Activated gamma-delta T cell (primary cell): ENCODE data around the gene CTBP1.

Experiments used
- DNase-seq: peaks from one replicate; lab custom pipeline; 2025; lab: John Stamatoyannopoulos, UW

The CTBP1 gene

DNA sequence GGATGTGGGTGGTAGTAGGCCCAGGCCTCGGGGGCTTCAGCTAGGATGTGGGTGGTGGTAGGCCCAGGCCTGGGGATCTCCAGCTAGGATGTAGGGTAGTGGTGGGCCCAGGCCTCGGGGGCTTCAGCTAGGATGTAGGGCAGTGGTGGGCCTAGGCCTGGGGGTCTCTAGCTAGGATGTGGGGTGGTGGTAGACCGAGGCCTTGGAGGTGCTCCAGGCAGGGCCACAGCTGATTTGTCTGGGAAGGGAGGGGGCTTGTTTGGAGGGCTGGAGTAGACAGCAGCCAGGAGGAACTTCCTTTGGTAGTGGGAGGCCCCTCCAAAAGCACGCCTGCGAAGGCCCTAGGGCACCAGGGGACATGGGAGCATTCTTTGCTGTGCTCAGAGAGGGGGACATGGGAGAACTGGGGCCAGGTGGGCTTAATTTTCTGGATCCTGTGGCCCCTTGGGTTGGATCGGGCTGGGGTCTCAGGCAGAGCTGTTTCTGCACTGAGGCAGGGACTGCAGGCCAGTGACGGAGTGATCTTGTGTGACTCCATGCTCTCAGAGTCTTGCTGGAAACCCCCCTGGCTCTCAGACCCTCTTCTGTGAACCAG lies 73.2 kb downstream of the CTBP1 start:
- DNase-seq: no peak

DNA sequence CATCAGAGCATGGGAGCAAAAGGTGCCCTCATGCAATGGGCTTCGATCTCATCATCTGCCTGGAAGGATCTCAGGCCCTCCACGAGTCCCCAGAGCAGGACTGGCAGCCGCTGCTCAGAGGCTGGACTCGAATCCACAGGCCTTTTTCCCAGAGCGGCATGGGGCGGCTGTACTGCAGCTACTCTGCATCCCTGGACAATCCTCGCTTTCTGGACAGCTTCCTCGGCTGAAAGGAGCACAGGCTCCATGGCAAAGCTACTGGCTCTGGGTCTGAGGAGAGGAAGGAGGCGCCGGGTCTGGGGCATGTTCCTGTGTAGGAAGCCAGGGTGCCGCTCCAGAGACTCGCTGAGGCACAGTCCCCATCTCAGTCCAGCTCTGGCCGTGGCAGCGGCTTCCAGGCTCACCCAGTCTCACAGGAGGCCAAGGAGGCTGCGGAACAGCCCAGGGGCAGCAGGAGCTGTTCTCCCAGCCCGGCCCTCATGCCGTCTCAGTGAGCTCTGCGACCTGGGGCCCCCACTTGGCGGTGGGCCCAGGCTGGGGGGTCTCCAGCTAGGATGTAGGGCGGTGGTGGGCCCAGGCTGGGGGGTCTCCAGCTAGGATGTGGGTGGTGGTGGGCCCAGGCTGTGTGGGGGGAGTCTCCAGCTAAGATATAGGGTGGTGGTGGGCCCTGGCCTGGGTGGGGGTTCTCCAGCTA lies 73.8 kb downstream of the CTBP1 start:
- DNase-seq: no peak

DNA sequence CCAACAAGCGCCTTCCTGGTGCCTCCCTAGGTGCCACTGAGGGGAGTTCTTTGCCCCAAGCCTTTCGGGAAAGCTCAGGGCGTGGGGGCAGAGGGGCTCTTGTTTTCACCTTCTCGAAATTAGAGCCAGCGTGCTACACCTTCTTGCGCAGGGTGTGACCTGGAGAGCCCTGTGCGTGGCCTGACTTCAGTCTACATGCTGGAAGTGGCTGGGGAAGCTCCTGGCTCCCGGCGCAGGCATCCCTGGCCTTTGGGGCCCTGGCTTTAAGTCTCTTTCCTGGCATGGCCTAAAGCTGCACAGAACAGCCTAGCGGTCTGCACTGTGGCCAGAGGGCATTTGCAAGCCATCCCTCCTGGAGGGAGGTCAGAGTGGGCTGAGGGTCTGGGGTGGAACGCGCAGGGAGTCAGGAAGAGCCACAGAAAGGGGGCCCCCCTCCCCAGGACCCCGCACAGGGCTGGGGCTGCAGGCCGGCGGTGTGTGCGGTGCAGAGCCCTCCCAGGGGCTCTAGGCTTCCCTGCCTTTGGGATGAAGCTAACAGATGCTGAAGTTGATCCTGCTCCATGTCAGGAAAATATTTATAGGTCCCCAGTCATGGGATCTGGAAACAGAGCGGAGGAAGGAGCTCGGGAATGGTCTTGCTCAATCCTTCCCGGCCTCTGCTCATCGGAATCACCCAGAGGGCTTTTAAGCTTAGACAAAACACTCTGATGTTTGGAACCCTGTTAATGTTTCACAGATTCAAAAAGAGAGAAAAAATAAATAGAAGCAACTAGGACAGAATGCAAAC lies 75.8 kb downstream of the CTBP1 start:
- DNase-seq: no peak

DNA sequence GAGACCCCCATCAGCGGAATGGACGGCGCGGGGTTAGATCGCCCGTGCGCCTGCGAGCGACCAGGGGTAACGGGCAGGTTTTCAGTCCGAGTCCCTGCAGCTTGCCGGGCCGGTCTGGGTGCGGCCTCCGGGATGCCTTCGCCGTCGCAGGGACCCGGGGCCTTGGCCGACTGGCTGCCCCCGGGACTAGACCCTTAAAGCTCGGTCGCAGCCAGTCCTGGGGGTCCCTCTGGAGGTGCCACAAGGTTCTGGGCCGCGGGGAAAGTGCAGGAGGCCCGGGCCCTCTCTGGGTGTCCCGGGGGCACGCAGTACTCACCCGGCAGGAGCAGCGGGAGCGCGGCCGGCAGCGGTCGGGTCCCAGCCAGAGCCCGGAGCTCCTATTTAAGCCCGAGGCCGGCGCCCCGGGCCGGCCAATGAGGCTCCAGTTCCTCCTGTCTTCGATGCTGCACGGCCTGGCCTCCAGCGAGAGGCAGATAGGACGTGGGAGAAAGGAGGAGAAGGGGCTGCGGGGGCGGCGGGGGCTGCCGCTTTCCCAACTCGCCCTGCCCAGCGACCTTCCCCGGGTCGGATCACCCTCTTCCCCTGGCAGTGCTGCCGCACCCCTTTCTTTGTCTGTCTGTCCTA lies 76.6 kb downstream of the CTBP1 start, which contains the start of gene SPON2:
SPON2 (minus strand) TSS at position 356 of the 624 bp plus-strand sequence.
- DNase-seq: peak; percentile 18

DNA sequence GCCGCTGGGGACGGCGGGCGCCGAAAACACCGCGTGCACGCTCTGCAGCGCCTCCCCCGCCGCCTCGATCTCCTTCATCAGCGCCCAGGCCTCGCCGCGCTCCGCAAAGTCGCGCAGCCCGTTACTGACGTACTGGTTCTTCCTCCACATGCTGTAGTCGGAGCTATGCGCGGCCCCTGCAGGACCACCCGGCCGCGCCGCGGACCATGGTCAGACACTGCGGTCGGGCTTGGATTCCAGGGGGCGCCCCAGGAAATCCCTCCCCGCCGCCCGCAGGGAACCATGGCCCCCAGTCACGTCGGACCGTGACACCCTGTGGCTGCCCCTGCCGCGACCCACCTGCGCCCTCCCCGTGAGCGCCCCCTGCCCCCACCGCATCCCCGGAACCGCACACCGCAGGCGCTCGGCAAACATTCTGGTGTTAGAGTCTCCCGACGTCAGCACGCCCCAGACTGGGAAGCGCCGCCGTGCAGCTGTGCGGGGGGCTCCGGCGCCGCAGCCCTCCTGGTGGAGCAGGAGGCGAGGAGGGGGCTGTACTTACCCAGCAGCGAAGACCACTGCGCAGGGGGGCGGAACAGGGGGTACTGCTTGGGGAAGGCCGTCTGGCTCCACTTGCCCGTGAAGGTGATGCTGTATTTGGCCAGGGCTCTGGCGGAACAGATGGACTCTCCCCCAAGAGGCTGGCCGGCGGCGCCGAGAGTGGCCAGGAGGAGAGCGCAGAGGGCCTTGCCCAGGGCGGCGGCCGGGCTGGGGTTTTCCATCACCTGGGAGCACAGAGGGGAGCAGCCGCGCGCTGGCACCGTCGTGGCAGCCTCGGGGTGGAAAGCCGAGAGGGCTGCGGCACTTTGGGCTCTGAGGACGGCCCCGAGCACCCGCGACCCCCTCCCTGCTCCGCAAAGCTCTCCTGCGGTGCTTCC lies 77.4 kb downstream of the CTBP1 start:
- peak; percentile 77 for DNase-seq

DNA sequence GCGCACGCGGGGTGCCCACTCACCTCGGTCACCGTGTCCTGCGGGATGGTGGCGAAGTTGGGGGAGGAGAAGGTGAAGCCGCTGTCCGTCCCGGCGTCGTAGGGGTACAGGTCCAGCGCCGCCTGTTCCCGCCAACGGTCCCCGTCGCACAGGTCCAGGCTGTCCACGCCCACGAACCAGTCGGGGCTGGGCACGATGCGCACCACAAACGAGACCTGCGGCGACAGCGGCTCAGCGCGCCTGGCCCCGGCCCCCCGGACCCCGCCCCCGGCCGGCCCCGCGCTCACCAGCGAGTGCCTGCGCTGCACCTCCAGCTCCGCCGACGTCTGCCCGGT lies 78.0 kb downstream of the CTBP1 start:
- no peak for DNase-seq

DNA sequence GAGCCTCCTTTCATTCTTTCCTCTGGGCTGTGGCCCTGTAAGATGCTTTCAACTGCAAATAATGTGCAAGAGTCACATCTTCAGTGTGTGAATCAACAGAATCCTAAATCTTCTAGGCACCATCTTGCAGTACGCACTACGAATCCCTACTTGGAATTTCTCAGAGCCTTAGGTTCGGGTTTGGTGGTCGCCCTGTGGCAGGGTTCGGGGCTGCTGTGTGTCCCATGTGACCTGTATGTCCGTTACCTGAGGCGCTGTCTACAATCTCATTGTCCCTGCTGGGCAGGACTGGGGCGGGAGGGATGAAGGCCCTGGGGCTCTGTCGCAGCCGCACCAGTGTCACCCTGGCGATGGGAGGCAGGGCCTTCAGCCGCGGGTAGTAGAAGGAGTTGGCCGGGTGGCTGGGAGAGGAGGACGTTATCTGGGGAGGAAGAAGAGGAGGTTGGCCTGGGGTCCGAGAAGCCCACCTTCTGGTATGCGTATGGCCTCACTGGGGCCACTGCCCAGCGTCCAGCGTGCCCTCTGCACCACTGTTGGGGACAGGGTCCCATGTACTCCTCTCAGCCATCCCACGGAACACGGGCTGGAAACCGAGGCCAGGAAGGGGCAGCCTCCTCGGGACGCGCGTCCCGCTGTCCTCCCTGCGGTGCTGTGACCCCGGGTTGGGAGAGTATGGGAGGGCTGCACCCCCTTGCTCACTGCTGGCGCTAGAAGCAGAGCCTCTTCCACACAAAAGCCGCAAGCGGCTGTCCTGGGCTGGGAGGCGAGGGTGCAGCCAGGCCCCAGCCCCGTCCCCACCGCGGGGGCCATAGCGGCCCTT lies 78.6 kb downstream of the CTBP1 start:
- DNase-seq: no peak

DNA sequence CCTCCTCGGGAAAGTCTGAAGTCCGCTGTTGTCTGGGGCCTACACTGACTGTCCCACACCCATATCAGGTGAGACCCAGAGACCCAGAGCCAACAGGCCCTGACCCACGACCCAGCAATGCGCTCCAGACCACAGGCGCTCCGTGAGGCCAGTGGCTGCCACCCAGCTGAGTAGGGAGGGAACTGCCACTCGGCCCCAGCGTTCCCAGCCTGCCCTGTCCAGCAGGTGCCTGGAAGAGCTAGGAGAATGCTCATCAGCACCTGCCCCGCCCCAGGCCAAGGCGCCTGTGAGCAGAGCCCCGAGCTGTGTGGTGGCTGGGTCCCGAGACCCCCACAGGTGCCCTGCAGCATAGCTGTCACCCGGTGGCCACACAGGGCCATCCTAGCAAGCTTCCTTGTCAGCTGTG lies 79.2 kb downstream of the CTBP1 start:
- no peak for DNase-seq

DNA sequence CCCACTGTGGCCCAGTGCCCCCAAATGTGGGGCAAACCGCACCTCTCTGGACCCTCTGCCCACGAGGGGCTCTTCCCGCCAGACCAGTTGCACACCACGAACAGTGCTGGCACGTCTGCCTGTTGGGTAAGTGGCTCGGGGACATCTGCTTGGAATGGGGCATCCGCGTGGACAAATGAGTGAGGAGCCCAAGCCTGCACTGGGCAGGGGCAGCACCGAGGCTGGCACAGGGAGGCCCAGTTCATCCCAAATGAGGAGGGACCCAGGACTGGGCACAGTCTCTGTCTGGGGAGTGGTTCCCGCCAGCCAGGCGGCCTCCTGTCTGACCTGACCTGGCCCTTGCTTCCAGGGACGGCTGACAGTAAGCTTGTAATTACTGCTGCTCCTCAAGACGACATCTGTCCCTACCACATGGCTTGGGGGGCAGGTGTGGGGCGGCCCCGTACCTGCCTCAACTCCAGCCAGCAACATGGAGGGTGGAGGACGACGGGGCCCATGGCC lies 79.7 kb downstream of the CTBP1 start:
- DNase-seq: no peak

DNA sequence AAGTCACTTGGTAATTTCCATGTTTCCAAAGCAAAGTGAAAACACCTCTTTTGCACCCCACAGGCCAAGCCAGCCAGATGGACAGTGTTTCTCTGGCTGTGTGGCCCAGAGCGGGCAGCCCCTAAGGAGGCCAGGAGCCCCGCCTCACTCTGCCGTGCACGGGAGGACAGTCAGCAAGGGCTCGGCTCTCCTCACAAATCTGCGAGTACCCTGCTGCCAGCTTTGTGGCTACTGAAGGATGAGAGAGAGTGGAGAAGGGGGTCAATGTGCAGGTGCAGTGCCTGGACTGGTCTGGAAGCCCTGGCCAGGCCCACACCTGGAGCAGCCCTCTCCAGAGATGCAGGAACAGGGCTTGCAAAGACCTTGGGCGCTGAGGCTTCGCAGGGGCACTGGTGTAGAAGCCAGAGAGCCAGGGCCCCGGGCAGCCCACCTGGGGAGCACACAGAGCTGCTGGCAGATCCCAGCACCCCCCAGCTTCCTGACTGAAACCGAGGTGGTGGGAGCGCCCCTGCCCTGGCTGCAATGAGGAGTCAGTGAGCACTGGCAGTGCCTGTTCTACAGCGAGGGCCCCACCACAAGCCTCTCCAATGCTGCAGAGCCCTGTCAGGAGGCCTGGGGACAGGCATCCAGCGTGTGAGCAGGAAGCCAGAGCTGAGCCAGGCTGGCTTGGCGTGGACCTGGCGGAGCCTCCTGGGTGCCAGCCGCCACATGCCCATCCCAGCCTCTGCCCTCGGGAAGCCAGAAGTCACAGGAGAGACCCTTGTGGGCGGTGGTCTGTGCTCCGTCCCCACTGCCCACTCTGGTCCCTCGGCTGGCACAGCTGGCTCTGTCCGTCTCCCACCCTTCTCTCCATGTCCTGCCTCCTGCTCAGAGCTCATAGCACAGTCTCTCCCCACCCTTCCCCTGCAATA lies 80.5 kb downstream of the CTBP1 start:
- no peak for DNase-seq

DNA sequence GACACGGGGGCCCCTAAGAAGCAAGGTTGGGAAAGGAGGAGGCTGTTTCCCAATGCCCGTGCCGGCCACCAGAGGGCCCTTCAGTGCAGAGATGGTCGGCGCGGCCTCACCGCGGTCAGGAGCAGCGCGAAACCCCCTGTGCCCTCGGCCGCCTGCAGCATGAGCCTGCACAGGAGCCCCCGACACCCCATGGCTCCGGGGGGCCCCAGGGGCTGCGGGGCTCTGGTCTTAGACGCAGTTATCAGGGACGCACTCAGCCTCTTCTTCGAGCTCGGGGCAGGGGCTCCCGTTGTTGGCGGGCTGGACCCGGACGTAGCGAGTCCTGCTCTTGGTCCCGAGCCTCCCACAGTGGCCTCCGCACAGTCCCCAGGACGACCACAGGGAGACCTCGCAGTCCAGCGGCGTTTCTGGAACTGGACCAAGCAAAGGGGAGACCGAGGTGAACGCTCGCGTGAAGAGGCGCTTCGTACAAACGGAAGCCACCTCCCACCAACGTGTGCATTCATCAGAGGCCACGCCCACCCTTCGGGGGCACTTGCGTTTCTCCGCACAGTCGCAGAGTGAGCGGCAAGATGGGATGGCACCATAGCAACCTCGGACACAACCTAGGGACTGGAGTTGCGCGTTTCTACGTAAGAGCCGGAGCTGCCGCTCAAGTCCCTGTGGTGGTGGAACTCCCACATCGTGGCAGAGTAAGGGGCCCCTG lies 81.5 kb downstream of the CTBP1 start:
- peak; percentile 47 for DNase-seq

DNA sequence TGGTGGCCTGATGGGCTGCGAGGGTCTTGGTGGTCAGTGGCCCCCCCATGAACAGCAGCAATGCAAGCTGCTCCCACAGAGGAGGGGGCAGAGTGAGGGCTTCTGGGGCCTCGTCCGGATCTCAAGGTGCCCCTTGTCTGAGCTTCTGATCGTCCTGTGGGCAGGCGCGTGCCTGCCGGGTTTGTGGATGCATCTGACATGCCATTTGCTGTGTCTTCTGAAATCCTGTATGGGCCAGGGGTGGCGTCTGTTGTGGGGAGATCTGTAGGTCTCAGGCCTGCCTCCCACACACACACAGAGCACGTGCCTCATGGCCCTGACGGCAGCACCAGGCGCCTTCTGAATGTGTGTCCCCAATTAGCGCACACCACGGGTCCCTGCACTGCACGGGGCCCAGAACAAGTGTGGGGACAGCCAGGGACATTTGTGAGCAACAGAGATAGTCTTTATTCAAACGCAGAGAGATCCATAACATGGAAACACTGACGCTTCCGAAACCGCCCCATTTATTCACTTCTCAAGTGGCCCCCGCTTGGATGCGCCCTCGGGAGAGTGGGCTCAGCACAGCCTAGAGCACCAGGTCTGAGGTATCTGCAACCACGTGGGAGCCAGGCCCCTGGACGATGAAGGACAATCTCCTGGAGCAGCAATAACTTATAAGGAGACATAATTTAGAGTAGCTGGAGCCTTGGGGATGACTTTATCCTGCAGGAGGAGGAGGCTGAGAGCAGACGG lies 82.3 kb downstream of the CTBP1 start:
- no peak for DNase-seq

DNA sequence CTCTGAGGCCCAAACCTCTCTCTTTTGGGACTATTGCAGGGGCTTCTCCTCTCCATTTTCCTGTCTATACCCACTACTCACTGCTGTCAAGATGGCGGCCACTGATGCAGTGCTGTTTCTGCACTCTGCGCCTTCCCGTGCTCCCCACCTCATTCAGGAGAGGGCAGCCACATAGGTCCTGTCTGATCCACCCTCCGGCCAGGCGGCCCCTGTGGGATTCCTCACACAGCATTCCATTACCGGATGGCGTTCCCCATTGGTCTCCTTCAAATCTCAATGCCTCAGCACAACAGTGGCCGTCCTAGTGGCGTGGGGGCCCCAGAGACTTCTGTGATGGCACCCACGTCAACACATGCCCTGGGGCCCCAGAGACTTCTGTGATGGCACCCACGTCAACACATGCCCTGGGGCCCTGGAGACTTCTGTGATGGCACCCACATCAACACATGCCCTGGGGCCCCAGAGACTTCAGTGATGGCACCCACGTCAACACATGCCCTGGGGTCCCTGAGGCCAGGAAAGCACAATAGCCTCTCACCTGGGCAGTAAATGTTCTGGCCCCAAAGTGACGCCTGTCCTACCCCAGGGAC lies 83.9 kb downstream of the CTBP1 start:
- no peak for DNase-seq

DNA sequence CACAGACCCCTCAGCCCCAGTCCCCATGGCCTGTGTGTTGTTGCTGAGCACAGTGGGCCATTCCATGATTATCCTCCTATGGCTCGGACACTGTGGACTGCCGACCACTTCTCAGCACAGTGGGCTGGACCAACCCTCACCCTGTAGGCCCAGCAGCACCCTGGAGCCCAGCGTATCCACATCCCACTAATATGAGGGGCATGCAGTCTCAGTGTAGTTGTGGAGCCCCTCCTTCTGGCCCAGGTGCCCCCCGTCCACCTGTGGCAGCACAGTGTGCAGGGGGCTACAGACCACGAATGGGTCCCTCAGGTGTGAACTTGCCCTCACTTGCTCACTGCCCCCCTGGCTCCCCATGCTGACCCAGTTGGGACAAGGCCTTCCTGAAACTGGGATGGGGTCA lies 84.5 kb downstream of the CTBP1 start:
- DNase-seq: no peak

DNA sequence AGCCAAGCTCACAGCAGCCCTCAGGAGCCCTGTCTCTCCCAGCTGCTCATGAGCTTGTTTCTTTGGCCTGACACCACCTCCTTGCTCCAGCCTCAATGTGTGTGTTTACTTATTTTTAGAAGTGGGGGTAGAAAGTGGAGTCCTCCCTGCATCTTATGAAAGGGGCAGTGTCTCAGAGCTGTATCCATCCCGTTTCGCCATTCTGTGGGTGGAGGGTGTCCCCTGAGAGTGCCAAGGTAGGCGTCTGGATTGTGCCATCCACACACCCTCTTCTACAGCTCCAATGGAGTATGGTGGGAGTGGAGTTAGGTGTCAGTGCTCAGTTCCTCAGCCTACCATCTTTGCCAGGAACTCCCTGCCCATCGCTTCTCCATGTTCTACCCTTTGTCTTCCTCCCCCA lies 84.9 kb downstream of the CTBP1 start:
- no peak for DNase-seq
